Stimulated activated CD4-positive, alpha-beta T cell treated with anti-CD3 and anti-CD28 coated beads, Interleukin-1b, Interleukin-23, amount 100 ng/mL, for 24 hours (primary cell): ENCODE results near the gene SV2C.
A peak's percentile ranks its signal among the peaks of the same experiment; 100 is the strongest.

Experiments used
- DNase-seq, 4 experiments: peaks; one replicate each; pipeline ENCODE4 v3.0.0-alpha.2; 2020; ENCODE audit warnings: low read depth in 4 of 4, low spot score in 1 of 4

SV2C gene

DNA sequence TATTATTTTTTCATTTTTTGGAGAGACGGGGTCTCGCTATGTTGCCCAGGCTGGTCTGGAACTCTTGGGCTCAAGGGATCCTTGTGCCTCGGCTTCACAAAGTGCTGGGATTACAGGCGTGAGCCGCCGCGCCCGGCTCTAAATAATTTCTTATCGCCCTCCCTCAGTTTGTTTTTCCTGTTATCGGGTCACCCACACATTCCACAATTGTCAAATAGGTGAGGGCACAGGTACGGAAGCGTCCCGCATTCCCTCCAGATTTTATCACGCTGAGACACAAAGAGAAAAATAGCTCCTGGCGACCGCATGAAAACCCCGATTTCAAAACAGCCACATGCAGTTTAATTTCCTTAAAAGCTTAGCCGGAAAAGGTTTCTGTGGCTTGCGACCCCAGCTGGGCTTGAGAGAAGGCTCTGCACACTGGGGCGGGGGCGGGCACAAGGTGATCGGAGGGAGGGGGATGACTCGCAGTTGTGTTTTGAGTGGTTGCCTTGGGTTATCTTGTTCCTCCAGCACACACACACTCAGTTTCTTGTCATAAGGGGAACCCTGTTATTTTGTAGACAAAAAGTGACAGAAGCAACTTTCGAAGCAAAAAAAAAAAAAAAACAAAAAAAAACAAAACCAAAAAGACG is 319.2 kb downstream of the SV2C start:
- peak; percentile 45 to 83 (median 60) for DNase-seq

DNA sequence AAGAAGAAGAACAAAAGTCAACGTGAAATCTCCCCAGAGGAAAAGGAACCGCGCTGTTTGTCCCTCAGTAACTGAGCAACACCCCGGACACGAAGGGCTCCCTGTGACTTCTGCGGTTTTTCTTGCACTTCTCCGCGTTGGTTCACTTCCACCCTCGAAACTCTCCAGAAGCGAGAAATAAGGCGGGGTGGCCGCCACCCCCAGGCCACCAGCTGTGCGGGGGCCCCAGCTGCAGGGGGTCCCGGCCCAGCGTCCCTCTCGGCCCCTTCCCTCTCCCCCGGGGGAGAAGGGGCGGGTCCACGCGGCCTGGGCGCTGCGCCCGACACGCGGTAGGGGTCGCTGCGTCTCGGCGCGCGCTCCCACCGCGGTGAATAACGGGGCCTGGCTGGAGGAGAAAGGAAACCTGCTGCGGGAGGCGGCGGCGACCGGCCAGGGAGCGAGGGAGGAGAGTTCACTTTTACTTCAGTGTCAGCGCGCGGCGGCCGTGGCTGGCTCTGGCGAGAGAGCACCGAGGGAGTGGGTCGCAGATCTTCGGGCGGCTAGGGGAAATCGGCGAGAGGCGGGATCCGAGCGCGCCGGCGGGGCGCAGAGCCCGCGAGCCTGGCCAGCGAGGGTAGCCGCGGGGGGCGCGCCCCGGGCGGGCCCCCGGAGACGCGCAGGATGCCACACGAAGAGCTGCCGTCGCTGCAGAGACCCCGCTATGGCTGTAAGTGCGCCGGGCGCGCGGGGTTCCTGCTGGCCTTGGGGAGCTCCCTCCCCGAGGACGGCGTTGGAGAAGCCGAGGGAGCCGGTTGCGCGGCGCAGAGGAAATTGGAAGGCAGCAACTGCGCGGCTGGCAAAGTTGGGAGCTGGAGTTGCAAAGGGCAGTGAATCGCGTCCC is 319.9 kb downstream of the SV2C start, which contains the start of gene IQGAP2:
Gene IQGAP2, plus strand, starts transcription at position 400 of the 880 bp plus-strand sequence. Its CDS starts 261 bp downstream, at position 661.
- DNase-seq: peak; percentile 48 to 68 (median 60)
